ENCODE data around the gene PNMA6F.

Gene PNMA6F

GRCh38 chrX:153321381-153322124, at the start of gene PNMA6F:
PNMA6F (minus strand) TSS chrX:153321767; CDS start chrX:153320674, 1,093 bp downstream.
- DNase-seq: no peak

GRCh38 chrX:153371256-153371655, 49.7 kb upstream of the PNMA6F start:
- no peak for DNase-seq

DNA sequence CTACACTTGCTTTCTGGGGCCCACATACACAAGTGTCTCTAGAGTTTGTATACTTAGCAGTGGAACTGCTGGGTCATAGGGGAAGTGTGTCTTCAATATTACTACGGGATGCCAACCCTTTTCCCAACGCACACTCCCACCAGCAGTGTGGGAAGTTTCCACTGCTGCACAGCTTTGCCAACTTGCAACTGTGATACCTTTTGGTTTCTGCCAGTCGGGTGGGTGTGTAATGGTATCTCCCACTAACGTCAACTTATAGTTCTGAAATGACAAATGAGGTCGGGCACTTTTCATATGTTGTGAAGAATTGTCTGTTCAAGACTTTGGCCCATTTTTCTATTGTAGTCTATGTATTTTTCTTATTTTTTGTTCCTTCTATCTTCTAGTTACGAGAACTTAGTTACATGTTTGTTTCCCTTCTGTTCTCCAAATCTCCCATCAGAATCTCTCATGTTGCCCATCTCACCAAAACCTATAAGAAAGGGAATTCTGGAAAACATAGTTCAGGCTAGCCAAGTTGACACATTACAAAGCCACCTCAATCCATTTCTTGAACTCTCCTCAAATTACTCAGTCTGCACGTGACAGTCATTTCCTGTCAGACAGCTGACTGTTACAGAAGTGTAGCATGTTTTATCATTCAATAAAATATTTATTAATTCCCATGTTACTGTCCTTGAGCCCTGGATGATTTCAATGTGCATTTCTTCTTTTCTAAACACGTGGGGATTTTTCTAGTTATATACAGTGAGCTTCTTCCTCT, 48.9 kb upstream of the PNMA6F start:
- DNase-seq: peak; percentile 3

DNA sequence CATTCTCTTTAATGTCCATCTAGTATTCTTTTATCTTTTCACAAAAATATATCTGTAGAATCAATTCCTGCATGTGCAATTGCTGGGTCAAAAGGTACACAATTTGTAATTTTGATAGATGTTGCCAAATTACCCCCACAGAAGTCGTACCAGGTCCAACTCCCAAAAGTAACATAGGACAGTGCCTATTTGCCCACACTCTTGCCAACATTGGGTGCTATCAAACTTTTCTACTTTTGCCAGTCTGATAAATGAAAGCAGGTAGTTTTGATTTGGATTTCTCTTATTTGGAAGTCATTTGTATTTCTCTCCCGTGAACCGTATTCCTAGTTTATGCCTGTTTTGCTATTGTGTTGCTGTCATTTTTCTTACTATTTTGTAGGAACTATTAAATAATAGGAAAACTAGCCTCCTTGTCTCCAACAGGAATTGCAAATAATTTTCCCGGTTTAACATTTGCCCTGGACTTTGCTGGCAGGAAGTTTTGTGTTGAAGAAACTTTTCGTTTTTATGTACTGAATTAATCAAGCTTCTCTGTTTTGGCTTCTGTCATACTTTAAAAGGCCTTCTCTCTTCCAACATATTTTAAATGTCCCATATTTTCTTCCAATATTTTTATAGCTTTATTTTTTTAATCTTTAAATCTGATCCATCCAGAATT, 45.4 kb upstream of the PNMA6F start:
- no peak for DNase-seq

DNA sequence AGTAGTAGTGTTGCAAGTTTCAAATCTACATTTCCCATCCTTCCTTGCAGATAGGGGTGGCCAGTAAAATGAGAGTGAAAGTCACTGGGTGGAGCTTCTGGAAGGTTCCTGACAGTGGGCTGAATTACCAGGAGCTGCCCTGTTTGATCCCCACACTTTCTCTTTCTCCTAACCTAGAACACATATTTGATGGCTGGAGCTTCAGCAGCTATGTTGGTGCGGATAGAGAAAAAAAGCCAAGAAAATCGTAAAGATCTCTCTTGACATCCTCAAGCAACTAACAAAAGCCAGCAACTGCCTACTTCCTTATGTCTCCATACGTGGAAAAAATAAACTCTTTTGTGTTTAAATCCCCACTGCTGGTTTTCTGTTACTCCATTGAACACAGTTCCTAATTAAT, 44.6 kb upstream of the PNMA6F start:
- no peak for DNase-seq

GRCh38 chrX:153365670-153366069, 44.1 kb upstream of the PNMA6F start:
- no peak for DNase-seq

DNA sequence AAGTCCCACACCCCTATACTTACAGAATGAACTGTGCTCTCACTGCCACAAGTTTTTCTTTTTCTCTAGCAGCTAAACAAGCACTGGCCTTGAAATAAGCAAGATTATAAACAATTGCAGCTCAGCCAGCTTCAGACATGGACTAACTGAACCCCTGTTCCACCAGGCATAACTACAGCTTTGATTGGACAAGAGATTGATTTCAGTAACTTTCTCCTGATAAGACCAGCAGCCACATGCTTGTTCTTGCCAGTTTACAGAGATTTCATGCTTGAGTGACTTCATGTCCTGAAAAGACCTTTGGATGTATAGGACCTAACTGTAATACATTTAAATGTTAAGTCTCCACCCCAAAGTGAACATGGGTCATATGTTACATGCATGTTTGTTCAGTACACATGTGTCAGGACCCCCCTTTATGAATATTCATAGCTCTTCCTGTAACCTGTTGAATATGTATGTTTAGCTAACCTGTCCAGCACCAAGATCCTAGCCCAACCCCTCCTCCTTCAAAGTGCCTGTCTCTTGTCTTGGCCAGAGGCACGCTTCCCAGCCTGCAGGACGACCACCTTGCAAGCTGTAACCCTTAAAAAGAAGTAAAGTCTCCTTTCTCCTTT, 40.3 kb upstream of the PNMA6F start:
- no peak for DNase-seq

DNA sequence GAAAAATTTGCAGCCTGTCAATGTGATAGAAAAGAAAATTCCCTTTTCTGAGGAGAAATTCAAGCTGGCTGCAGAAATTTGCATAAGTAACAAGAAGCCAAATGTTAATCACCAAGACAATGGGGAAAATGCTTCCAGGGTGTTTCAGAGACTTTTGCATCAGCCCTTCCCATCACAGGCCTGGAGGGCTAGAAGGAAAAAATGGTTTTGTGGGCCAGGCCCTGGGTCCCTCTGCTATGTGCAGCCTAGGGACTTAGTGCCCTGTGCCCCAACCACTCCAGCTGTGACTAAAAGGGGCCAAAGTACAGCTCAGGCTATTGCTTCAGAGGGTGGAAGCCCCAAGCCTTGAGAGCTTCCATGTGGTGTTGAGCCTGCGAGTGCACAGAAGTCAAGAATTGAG, 36.3 kb upstream of the PNMA6F start:
- DNase-seq: no peak

GRCh38 chrX:153353416-153353815, 31.8 kb upstream of the PNMA6F start:
- DNase-seq: no peak

- no peak for DNase-seq
Measured at GRCh38 chrX:153352858-153353257, 31.3 kb upstream of the PNMA6F start.

- no peak for DNase-seq
Measured at GRCh38 chrX:153351981-153352380, 30.4 kb upstream of the PNMA6F start.

DNA sequence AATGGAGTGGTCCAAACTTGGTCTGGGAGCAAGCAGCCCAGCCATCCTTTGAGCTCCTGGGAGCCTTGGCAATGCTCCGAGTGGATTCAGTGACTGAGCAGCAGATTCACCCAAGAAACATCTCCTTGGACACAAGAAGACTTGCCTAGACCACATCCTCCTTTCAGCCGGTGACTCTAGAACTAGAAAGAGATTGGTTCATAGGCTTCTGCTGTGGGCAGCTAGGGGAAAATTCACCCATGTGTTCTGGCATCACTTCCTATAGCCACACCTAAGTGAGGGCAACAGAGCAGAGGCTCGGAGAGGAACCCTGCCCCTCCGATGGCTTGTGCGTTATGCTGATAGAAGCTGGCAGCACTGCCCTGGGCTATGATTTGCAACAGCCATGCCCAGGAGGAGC, 28.4 kb upstream of the PNMA6F start:
- no peak for DNase-seq

GRCh38 chrX:153348421-153348820, 26.9 kb upstream of the PNMA6F start:
- DNase-seq: no peak

- no peak for DNase-seq
Measured at GRCh38 chrX:153347530-153347929, 26.0 kb upstream of the PNMA6F start.

DNA sequence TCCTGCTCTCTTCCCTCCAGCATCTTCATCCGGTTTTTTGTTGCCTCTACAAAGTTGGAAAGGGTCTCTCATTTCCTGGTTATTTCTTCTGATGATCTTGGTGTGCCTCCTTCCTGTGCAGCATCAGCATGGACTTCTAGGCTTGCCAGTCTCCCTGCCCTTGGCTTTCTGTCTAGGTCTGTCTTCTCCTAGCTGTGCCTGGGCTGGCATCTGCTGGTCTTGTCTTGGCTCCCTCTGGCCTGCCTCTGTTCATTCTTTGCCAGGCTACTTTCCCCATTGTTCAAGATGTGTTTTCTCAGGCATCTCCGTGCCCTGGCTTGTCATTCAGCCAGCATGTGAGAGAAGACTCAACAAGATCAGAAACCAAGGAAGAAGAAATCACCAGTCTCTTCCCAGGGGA, 22.1 kb upstream of the PNMA6F start:
- DNase-seq: no peak

GRCh38 chrX:153342762-153343558, 21.4 kb upstream of the PNMA6F start:
- no peak for DNase-seq

GRCh38 chrX:153340111-153340510, 18.5 kb upstream of the PNMA6F start:
- DNase-seq: no peak

DNA sequence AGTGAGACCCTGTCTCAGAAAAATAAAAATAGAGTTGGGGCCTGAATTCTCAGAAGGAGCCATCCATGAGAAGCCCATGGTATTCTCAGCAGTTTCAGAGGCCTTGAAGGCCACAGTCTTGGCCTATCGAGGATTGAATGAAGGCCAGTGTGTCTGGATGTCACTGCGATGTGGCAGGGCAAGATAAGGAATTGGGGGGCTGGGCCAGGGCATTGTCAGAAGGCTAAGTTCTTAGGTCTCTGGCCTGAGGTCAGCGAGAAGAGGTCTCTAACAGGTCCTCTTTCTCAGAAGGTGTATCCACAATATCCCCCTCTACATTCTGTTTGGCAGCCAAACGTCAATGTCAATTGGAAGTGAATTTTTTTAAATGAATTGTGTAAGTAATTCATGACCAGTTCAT, 18.1 kb upstream of the PNMA6F start:
- DNase-seq: no peak

DNA sequence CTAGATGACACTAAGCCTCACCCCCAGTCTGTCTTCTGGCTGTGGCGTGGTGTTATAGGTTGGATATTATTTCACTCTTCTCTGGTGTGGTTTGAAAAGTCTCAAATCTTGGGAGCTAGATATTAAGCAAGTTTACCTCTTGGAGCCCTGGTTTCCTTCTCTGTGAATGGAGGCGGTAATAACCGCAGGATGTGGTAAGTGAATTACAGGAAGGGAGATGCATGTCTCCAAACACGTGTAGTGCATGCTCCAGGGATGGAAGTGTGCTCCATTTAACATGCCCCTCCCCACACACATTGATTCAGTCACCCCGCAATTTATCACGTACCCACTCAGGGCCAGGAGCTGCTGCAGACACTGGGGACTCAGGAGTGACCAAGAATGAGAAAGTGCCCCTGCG, 17.3 kb upstream of the PNMA6F start:
- DNase-seq: no peak

GRCh38 chrX:153336988-153337387, 15.4 kb upstream of the PNMA6F start:
- no peak for DNase-seq

- no peak for DNase-seq
Measured at GRCh38 chrX:153336121-153336894, 14.7 kb upstream of the PNMA6F start.

Data from HCEC 1CT (cell line).